Adrenal gland (tissue), 12 donors: Measurements from ENCODE around the gene MUS81. TPM values are rescaled to one million over a fixed set of nuclear protein-coding genes. Genes with fewer than 3 reads are reported as not detected.

Source experiments
- DNase-seq, 7 donors: peaks; one replicate each; pipeline ENCODE4 v3.0.0-alpha.2; 2019 to 2020
- H3K27ac ChIP-seq, 5 donors: fragments of 200-600 bp; sonication (generic) in 4 of 5; 1 replicate in 3 of 5; 2 replicates in 2 of 5; pipeline versions ENCODE4 v1.5.1 to v1.8.0; 2016 to 2020; ENCODE audit warnings: mild to moderate bottlenecking in 1 of 5
- H3K27me3 ChIP-seq: fragments of 200-600 bp; 2 replicates; pipeline ENCODE4 v1.8.0; 2021
- H3K36me3 ChIP-seq, 2 donors: fragments of 200-600 bp; replicated peaks in 1 of 2; 1 replicate in 1 of 2; 2 replicates in 1 of 2; pipeline versions ENCODE4 v1.5.1 to v1.8.0; 2018 to 2022
- H3K4me1 ChIP-seq, 2 donors: fragments of 200-600 bp; replicated peaks in 1 of 2; 1 replicate in 1 of 2; 2 replicates in 1 of 2; pipeline versions ENCODE4 v1.5.1 to v1.8.0; 2018 to 2021
- H3K4me3 ChIP-seq, 4 donors: fragments of 200-600 bp; sonication (generic) in 3 of 4; one replicate each; pipeline ENCODE4 v1.5.1; 2016 to 2018
- H3K9me3 ChIP-seq, 3 donors: fragments of 200-600 bp; sonication (generic) in 1 of 3; replicated peaks in 1 of 3; 1 replicate in 2 of 3; 2 replicates in 1 of 3; pipeline versions ENCODE4 v1.5.1 to v1.8.0; 2016 to 2021
- POLR2A ChIP-seq, 2 donors: fragments of 450-650 bp; IDR thresholded peaks; one replicate each; pipeline ENCODE4 v1.6.1; 2017; ENCODE audit warnings: antibody characterized with exemption in 2 of 2, mild to moderate bottlenecking in 2 of 2, moderate library complexity in 1 of 2
- WGBS, 4 donors: extraction: QIAGEN DNeasy Blood & Tissue Kit in 2 of 4; methylation state at CpG; one replicate each; pipeline versions ENCODE4 v1.1.5 to v1.1.7; 2013 to 2017; 5-methylcytosine and 5-hydroxymethylcytosine counted together
- intact Hi-C, 2 donors: fragments of 100-400 bp; cut with DNase I; formaldehyde crosslinking; loops; one replicate each; pipeline versions ENCODE4 v1.14.1 to v1.15.0; 2022 to 2023
- polyA plus RNA-seq, 3 donors: library from polyadenylated mRNA; stranded (reverse); fragments of 200-250 nt in 2 of 3; fragments of 350-450 nt in 1 of 3; fragmentation: Illumina TruSeq in 1 of 3; extraction: RNeasy Lipid Tissue Mini Kit (QIAGEN cat#74804) in 1 of 3; gene quantifications; one replicate each; pipeline ENCODE4 v1.2.3, GENCODE V29; 2013 to 2014
- total RNA-seq, 9 donors: library from RNA; depleted of rRNA in 4 of 9; stranded (reverse); fragments of >200 nt in 4 of 9; fragments of 120-200 nt in 1 of 9; fragmentation: NEBNext Ultra II Directional in 1 of 9; extraction: Animal tissue kit (Norgen Biotek cat#: 25700) in 1 of 9; gene quantifications; one replicate each; pipeline versions ENCODE4 v1.1.0 to v1.2.4, GENCODE V29; 2013 to 2023
- TF ChIP-seq, protein P1 (sequence below), 6 experiments: fragments of 450-650 bp in 4 of 6; fragments of 200-600 bp in 2 of 6; sonication (generic) in 1 of 6; IDR thresholded peaks; 1 replicate in 5 of 6; 2 replicates in 1 of 6; pipeline versions ENCODE4 v1.5.1 to v1.8.0; 2016 to 2021; ENCODE audit warnings: antibody characterized with exemption in 6 of 6, mild to moderate bottlenecking in 2 of 6, moderate library complexity in 1 of 6
- donor health status: healthy with polysubstance abuse.
- donor health status: Bipolar disorder and iron deficiency.
- donor health status: DM: yes; HTN: yes; CAD: no.
- donor health status: DM: no; HTN: no; CAD: no.
- donor health status: DM: no; HTN: no; CAD: no.
- donor health status: DM: yes; HTN: yes; CAD: no.

The MUS81 gene
- total and polyA plus RNA-seq, 12 donors: 16.1 to 147 (median 41.1) TPM

GRCh38 chr11:65871811-65872548 is 11.7 kb downstream of the MUS81 start:
- intact Hi-C loops: no loop called here
- H3K27me3 ChIP-seq: no peaks in the 10 kb centered on the region
- WGBS, 4 donors: 26 to 54% (median 44%) methylated on average over 3 to 26 of the region's 26 CpGs
- H3K9me3 ChIP-seq: no peaks in the 10 kb centered on the region
- H3K4me1 ChIP-seq: peaks cover 2 to 17% of the 10 kb centered on the region in 2 donors
- TF ChIP-seq, protein P1, sequence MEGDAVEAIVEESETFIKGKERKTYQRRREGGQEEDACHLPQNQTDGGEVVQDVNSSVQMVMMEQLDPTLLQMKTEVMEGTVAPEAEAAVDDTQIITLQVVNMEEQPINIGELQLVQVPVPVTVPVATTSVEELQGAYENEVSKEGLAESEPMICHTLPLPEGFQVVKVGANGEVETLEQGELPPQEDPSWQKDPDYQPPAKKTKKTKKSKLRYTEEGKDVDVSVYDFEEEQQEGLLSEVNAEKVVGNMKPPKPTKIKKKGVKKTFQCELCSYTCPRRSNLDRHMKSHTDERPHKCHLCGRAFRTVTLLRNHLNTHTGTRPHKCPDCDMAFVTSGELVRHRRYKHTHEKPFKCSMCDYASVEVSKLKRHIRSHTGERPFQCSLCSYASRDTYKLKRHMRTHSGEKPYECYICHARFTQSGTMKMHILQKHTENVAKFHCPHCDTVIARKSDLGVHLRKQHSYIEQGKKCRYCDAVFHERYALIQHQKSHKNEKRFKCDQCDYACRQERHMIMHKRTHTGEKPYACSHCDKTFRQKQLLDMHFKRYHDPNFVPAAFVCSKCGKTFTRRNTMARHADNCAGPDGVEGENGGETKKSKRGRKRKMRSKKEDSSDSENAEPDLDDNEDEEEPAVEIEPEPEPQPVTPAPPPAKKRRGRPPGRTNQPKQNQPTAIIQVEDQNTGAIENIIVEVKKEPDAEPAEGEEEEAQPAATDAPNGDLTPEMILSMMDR (IDR thresholded peaks at IDR 0.05): no peak
- no peak for TF ChIP-seq POLR2A (IDR thresholded peaks at IDR 0.05)
- DNase-seq: no peak
- H3K4me3 ChIP-seq: peak overlapping the region in 2 of 4 donors; percentile 30 to 61
- peaks cover 0 to 20% of the 10 kb centered on the region in 2 donors for H3K36me3 ChIP-seq
- peak overlapping the region in 4 of 5 donors; percentile 44 to 93 (median 82) for H3K27ac ChIP-seq

GRCh38 chr11:65872586-65873317 is 12.5 kb downstream of the MUS81 start, which contains the start of gene EFEMP2:
Gene EFEMP2 (minus strand): TSS chr11:65872800. CDS start chr11:65872354, 446 bp downstream.
- intact Hi-C loops: no loop called here
- Histone ChIP-seq H3K27me3 (no peaks in the 10 kb centered on the region), H3K9me3 (no peaks in the 10 kb centered on the region), H3K36me3 (peaks cover 0 to 12% of the 10 kb centered on the region in 2 donors), H3K4me1 (peaks cover 2 to 17% of the 10 kb centered on the region in 2 donors), H3K4me3 (peak within 1 kb of the TSS in 3 of 4 donors; percentile 30 to 61 (median 45)), H3K27ac (peak within 1 kb of the TSS in 4 of 5 donors; percentile 44 to 93 (median 82))
- peak in 1 of 7 donors; percentile 52 for DNase-seq
- TF ChIP-seq POLR2A (IDR thresholded peaks at IDR 0.05): no peak
- TF ChIP-seq, protein P1 (IDR thresholded peaks at IDR 0.05): no peak
- WGBS, 4 donors: 3 to 6% (median 4%) methylated on average over 6 to 69 of the region's 69 CpGs

- Histone ChIP-seq H3K36me3 (peaks cover 0 to 4% of the 10 kb centered on the region in 2 donors), H3K27ac (peak overlapping the region in 4 of 5 donors; percentile 41 to 93 (median 82)), H3K27me3 (no peaks in the 10 kb centered on the region), H3K4me3 (peak overlapping the region in 3 of 4 donors; percentile 30 to 61 (median 45)), H3K4me1 (peaks cover 2 to 17% of the 10 kb centered on the region in 2 donors), H3K9me3 (no peaks in the 10 kb centered on the region)
- TF ChIP-seq POLR2A (IDR thresholded peaks at IDR 0.05): peak in 1 of 2 donors; percentile 55
- TF ChIP-seq, protein P1 (IDR thresholded peaks at IDR 0.05): no peak
- peak; percentile 93 to 96 (median 95) for DNase-seq
- intact Hi-C loops: no loop called here
- WGBS, 4 donors: 7 to 24% (median 12%) methylated on average over 20 to 54 of the region's 54 CpGs
Measured at GRCh38 chr11:65873318-65874156, 13.3 kb downstream of the MUS81 start.
